PC-3 (cell line): ENCODE measurements around the gene ETNK1. TPM values are rescaled to one million over a fixed set of nuclear protein-coding genes. Genes with fewer than 3 reads are reported as not detected.

Experiments used
- ATAC-seq: fragments of 200-7000 bp; cut with Tn5 transposase; 2 replicates; pipeline ENCODE4 v1.9.1; 2020; ENCODE audit warnings: mild to moderate bottlenecking, moderate library complexity
- BruUV-seq: library from RNA; stranded (reverse); fragments of 400-500 nt; replicated peaks from 2 replicates; lab custom pipeline; 2021; lab: Mats Ljungman, UMichigan
- CTCF ChIA-PET: fragments of 300-600 bp; sonication (Branson Sonifier 250); formaldehyde crosslinking; loops from one replicate; lab custom pipeline; 2022; ENCODE audit warnings: antibody characterized with exemption; lab: Charles Lee
- POLR2A ChIA-PET: fragments of 300-600 bp; sonication (Branson Sonifier 250); formaldehyde crosslinking; loops from one replicate; lab custom pipeline; 2022; ENCODE audit warnings: antibody characterized with exemption; ENCODE audit not compliant: unreplicated experiment; lab: Charles Lee
- DNase-seq: peaks from one replicate; pipeline ENCODE4 v3.0.0-alpha.2; 2015
- H2AFZ ChIP-seq: fragments of 300-600 bp; sonication (generic); 2 replicates; pipeline ENCODE4 v1.6.0; 2016; ENCODE audit warnings: antibody characterized with exemption, low read length
- H3F3A ChIP-seq: fragments of 300-600 bp; sonication (generic); one replicate; pipeline ENCODE4 v1.6.0; 2017; ENCODE audit warnings: antibody characterized with exemption, low read length, control low read depth, mild to moderate bottlenecking; ENCODE audit not compliant: unreplicated experiment
- H3K27ac ChIP-seq: fragments of 300-600 bp; sonication (generic); 2 replicates; pipeline ENCODE4 v1.5.1; 2016; ENCODE audit warnings: mild to moderate bottlenecking, low read length
- H3K27me3 ChIP-seq: fragments of 300-600 bp; sonication (generic); 2 replicates; pipeline ENCODE4 v1.6.1; 2016; ENCODE audit warnings: low read length, mixed read lengths
- H3K36me3 ChIP-seq: fragments of 300-600 bp; sonication (generic); 2 replicates; pipeline ENCODE4 v1.6.1; 2016; ENCODE audit warnings: low read depth, mixed run types, low read length, mixed read lengths
- H3K4me1 ChIP-seq: fragments of 300-600 bp; sonication (generic); 2 replicates; pipeline ENCODE4 v1.5.1; 2016; ENCODE audit warnings: low read length; ENCODE audit not compliant: insufficient read depth
- H3K4me2 ChIP-seq: fragments of 300-600 bp; sonication (generic); 2 replicates; pipeline ENCODE4 v1.6.0; 2016; ENCODE audit warnings: low read length
- H3K4me3 ChIP-seq: fragments of 300-600 bp; sonication (generic); 2 replicates; pipeline ENCODE4 v1.5.1; 2016; ENCODE audit warnings: mild to moderate bottlenecking, low read length, mixed read lengths
- H3K79me2 ChIP-seq: fragments of 300-600 bp; sonication (generic); 2 replicates; pipeline ENCODE4 v1.6.1; 2017; ENCODE audit warnings: low read length, mixed read lengths
- H3K9ac ChIP-seq: fragments of 300-600 bp; sonication (generic); 2 replicates; pipeline ENCODE4 v1.6.0; 2016; ENCODE audit warnings: mild to moderate bottlenecking, low read length
- H3K9me2 ChIP-seq: fragments of 300-600 bp; sonication (generic); replicated peaks from 2 replicates; pipeline ENCODE4 v1.6.1; 2016; ENCODE audit warnings: mixed run types, low read length, mixed read lengths
- H3K9me3 ChIP-seq: fragments of 300-600 bp; sonication (generic); 2 replicates; pipeline ENCODE4 v1.6.1; 2016; ENCODE audit warnings: low read length, mixed read lengths
- H4K20me1 ChIP-seq: fragments of 300-600 bp; sonication (generic); 2 replicates; pipeline ENCODE4 v1.6.1; 2016; ENCODE audit warnings: low read length, mixed read lengths
- CTCF ChIP-seq: fragments of 300-600 bp; sonication (generic); conservative IDR thresholded peaks from 2 replicates; pipeline ENCODE4 v1.5.1; 2017; ENCODE audit warnings: antibody characterized with exemption, low read depth, mild to moderate bottlenecking, low read length
- EZH2 ChIP-seq: fragments of 300-600 bp; sonication (generic); IDR thresholded peaks from one replicate; pipeline ENCODE4 v1.6.1; 2017; ENCODE audit warnings: antibody characterized with exemption, mild to moderate bottlenecking, low read length; ENCODE audit not compliant: unreplicated experiment
- EZH2phosphoT487 ChIP-seq: fragments of 300-600 bp; sonication (generic); IDR thresholded peaks from 2 replicates; pipeline ENCODE4 v1.6.1; 2018; ENCODE audit warnings: mild to moderate bottlenecking, antibody characterized with exemption, low read length, borderline replicate concordance
- intact Hi-C: fragments of 100-400 bp; cut with micrococcal nuclease; formaldehyde crosslinking; loops from 2 replicates; pipeline ENCODE4 v1.9.0; 2023
- total RNA-seq: library from RNA; depleted of rRNA; stranded (reverse); fragments of >200 nt; gene quantifications from 2 replicates; pipeline ENCODE4 v1.2.3, GENCODE V29; 2014

Gene ETNK1
- total RNA-seq, 1 experiment from 2014 or later: 17.8 TPM

GRCh38 chr12:22576473-22576872, 48.5 kb upstream of the ETNK1 start:
- no peaks in the 10 kb centered on the region for H3K36me3 ChIP-seq
- H3K9me3 ChIP-seq: no peaks in the 10 kb centered on the region
- no peaks in the 10 kb centered on the region for H3K27me3 ChIP-seq
- no TSS peak for BruUV-seq
- TF ChIP-seq EZH2 (no peak), CTCF (no peak), EZH2phosphoT487 (no peak)
- no peak for DNase-seq
- H2AFZ ChIP-seq: no peak overlapping the region
- H3K9me2 ChIP-seq: no peaks in the 10 kb centered on the region
- no peaks in the 10 kb centered on the region for H4K20me1 ChIP-seq
- POLR2A ChIA-PET: no interaction called here
- H3K4me3 ChIP-seq: no peak overlapping the region
- intact Hi-C loops: no loop called here
- peaks cover 8% of the 10 kb centered on the region for H3K4me1 ChIP-seq
- CTCF ChIA-PET: no interaction called here
- H3K9ac ChIP-seq: no peak overlapping the region
- no peak overlapping the region for H3K27ac ChIP-seq
- H3F3A ChIP-seq: no peaks in the 10 kb centered on the region
- no peak overlapping the region for H3K4me2 ChIP-seq
- H3K79me2 ChIP-seq: no peaks in the 10 kb centered on the region
- no peak for ATAC-seq

- Histone ChIP-seq H2AFZ (no peak overlapping the region), H3K4me3 (no peak overlapping the region), H3K9me3 (no peaks in the 10 kb centered on the region), H3K9me2 (no peaks in the 10 kb centered on the region), H3K79me2 (no peaks in the 10 kb centered on the region), H3K4me1 (peaks cover 8% of the 10 kb centered on the region), H3K27me3 (no peaks in the 10 kb centered on the region), H4K20me1 (no peaks in the 10 kb centered on the region), H3F3A (no peaks in the 10 kb centered on the region), H3K9ac (no peak overlapping the region), H3K36me3 (no peaks in the 10 kb centered on the region), H3K4me2 (no peak overlapping the region), H3K27ac (no peak overlapping the region)
- intact Hi-C loops: no loop called here
- ChIA-PET CTCF (no interaction called here), POLR2A (interaction anchor here (0.6 kb wide), 1 partner anchor 33 kb away, joined by 3 read pairs; no protein-coding TSS in a partner anchor)
- DNase-seq (peak; percentile 33), ATAC-seq (peak; percentile 51)
- TF ChIP-seq EZH2phosphoT487 (no peak), EZH2 (no peak), CTCF (no peak)
- no TSS peak for BruUV-seq
Measured at GRCh38 chr12:22577667-22578066, 47.3 kb upstream of the ETNK1 start.

GRCh38 chr12:22578328-22578727, 46.6 kb upstream of the ETNK1 start:
- no TSS peak for BruUV-seq
- Histone ChIP-seq H3K4me1 (peaks cover 9% of the 10 kb centered on the region), H3K9me2 (no peaks in the 10 kb centered on the region), H4K20me1 (no peaks in the 10 kb centered on the region), H3K4me3 (no peak overlapping the region), H3K27ac (no peak overlapping the region), H3K36me3 (no peaks in the 10 kb centered on the region), H3K79me2 (no peaks in the 10 kb centered on the region), H3K4me2 (no peak overlapping the region), H2AFZ (no peak overlapping the region), H3K9ac (no peak overlapping the region), H3F3A (no peaks in the 10 kb centered on the region), H3K27me3 (no peaks in the 10 kb centered on the region), H3K9me3 (no peaks in the 10 kb centered on the region)
- TF ChIP-seq CTCF (no peak), EZH2phosphoT487 (no peak), EZH2 (no peak)
- intact Hi-C loops: no loop called here
- CTCF ChIA-PET: no interaction called here
- ATAC-seq: peak; percentile 42
- peak; percentile 48 for DNase-seq
- POLR2A ChIA-PET: interaction anchor here (0.6 kb wide), 1 partner anchor 34 kb away, joined by 3 read pairs; no protein-coding TSS in a partner anchor
